ENCODE data around the gene IL20RA. TPM values are rescaled to one million over a fixed set of nuclear protein-coding genes. Genes with fewer than 3 reads are reported as not detected.
"Not testable (repeated sequence)": the region's sequence is repeated elsewhere in the genome, so short reads cannot be mapped to it uniquely, and the experiment has no call there.

IL20RA gene
- polyA plus RNA-seq, 1 donor (not counting 4 experiments of a cell fraction or from before 2014, with no cell fraction given), result 1.5 TPM

- FAIRE-seq, result no peak
- no peaks in the 10 kb centered on the region for H3K9me1 ChIP-seq (ENCODE audit: control insufficient read depth, extremely low read depth, insufficient read depth, low read length)
- dilution Hi-C loops (cut with MboI; ENCODE audit: extremely low pct_ligation_motif_present, low sequenced_read_pairs), result no loop called here
- no peaks in the 10 kb centered on the region for H3K36me3 ChIP-seq (ENCODE audit: control insufficient read depth in 2 of 2, extremely low read depth in 1 of 2, insufficient read depth in 2 of 2, low read length in 2 of 2)
- H3K4me1 ChIP-seq (ENCODE audit: control insufficient read depth, extremely low read depth, insufficient read depth, low read length), result no peaks in the 10 kb centered on the region
- no peaks in the 10 kb centered on the region for H3K79me2 ChIP-seq (ENCODE audit: control insufficient read depth, insufficient read depth, low read length)
- H3K9ac ChIP-seq (ENCODE audit: control insufficient read depth, extremely low read depth, insufficient read depth, low read length), result no peak overlapping the region
- TF ChIP-seq EZH2 (IDR thresholded peaks at IDR 0.05; ENCODE audit: low read length) (no peak), CTCF (optimal IDR thresholded peaks at IDR 0.05 in 1 of 3, IDR thresholded peaks at IDR 0.05 in 1 of 3, conservative IDR thresholded peaks at IDR 0.05 in 1 of 3; ENCODE audit: extremely low read depth in 1 of 3, insufficient read depth in 2 of 3, low read length in 3 of 3) (no peak)
- DNase-seq (ENCODE audit: low read depth, low spot score), result no peak
- no peak overlapping the region for H2AFZ ChIP-seq (ENCODE audit: control insufficient read depth, low read length)
- no peak overlapping the region for H3K4me3 ChIP-seq (ENCODE audit: control insufficient read depth in 2 of 3, extremely low read depth in 1 of 3, insufficient read depth in 2 of 3, low read depth in 1 of 3, low read length in 3 of 3)
- no peak overlapping the region for H3K27ac ChIP-seq (ENCODE audit: control insufficient read depth, insufficient read depth, low read length)
- no peak overlapping the region for H3K4me2 ChIP-seq (ENCODE audit: control insufficient read depth, extremely low read depth, insufficient read depth, low read depth, low read length)
- H3K9me3 ChIP-seq (ENCODE audit: control insufficient read depth, low read depth, low read length), result no peaks in the 10 kb centered on the region
- H3K27me3 ChIP-seq (ENCODE audit: control insufficient read depth, extremely low read depth, insufficient read depth, low read length), result no peaks in the 10 kb centered on the region
- H4K20me1 ChIP-seq (ENCODE audit: control insufficient read depth, extremely low read depth, insufficient read depth, low read length), result no peaks in the 10 kb centered on the region
Measured at GRCh38 chr6:136960781-136961180, 84.0 kb downstream of the IL20RA start.

- H2AFZ ChIP-seq (ENCODE audit: control insufficient read depth, low read length); H3K27me3 ChIP-seq (ENCODE audit: control insufficient read depth, extremely low read depth, insufficient read depth, low read length); H3K4me3 ChIP-seq (ENCODE audit: control insufficient read depth in 2 of 3, extremely low read depth in 1 of 3, insufficient read depth in 2 of 3, low read depth in 1 of 3, low read length in 3 of 3); H3K4me1 ChIP-seq (ENCODE audit: control insufficient read depth, extremely low read depth, insufficient read depth, low read length); DNase-seq (ENCODE audit: low read depth, low spot score); H3K36me3 ChIP-seq (ENCODE audit: control insufficient read depth in 2 of 2, extremely low read depth in 1 of 2, insufficient read depth in 2 of 2, low read length in 2 of 2); H4K20me1 ChIP-seq (ENCODE audit: control insufficient read depth, extremely low read depth, insufficient read depth, low read length); H3K27ac ChIP-seq (ENCODE audit: control insufficient read depth, insufficient read depth, low read length); H3K79me2 ChIP-seq (ENCODE audit: control insufficient read depth, insufficient read depth, low read length); dilution Hi-C loops (cut with MboI; ENCODE audit: extremely low pct_ligation_motif_present, low sequenced_read_pairs); H3K9ac ChIP-seq (ENCODE audit: control insufficient read depth, extremely low read depth, insufficient read depth, low read length); H3K4me2 ChIP-seq (ENCODE audit: control insufficient read depth, extremely low read depth, insufficient read depth, low read depth, low read length); FAIRE-seq; H3K9me3 ChIP-seq (ENCODE audit: control insufficient read depth, low read depth, low read length); H3K9me1 ChIP-seq (ENCODE audit: control insufficient read depth, extremely low read depth, insufficient read depth, low read length): not testable (repeated sequence)
Measured at GRCh38 chr6:136959935-136960334, 84.8 kb downstream of the IL20RA start.

GRCh38 chr6:136959471-136959891, 85.3 kb downstream of the IL20RA start:
- Histone ChIP-seq H3K9me3 (ENCODE audit: control insufficient read depth, low read depth, low read length) (no peaks in the 10 kb centered on the region), H3K36me3 (ENCODE audit: control insufficient read depth in 2 of 2, extremely low read depth in 1 of 2, insufficient read depth in 2 of 2, low read length in 2 of 2) (no peaks in the 10 kb centered on the region), H3K27me3 (ENCODE audit: control insufficient read depth, extremely low read depth, insufficient read depth, low read length) (no peaks in the 10 kb centered on the region), H4K20me1 (ENCODE audit: control insufficient read depth, extremely low read depth, insufficient read depth, low read length) (no peaks in the 10 kb centered on the region), H3K79me2 (ENCODE audit: control insufficient read depth, insufficient read depth, low read length) (no peaks in the 10 kb centered on the region), H2AFZ (ENCODE audit: control insufficient read depth, low read length) (no peak overlapping the region), H3K4me1 (ENCODE audit: control insufficient read depth, extremely low read depth, insufficient read depth, low read length) (no peaks in the 10 kb centered on the region), H3K4me3 (ENCODE audit: control insufficient read depth in 2 of 3, extremely low read depth in 1 of 3, insufficient read depth in 2 of 3, low read depth in 1 of 3, low read length in 3 of 3) (no peak overlapping the region), H3K9ac (ENCODE audit: control insufficient read depth, extremely low read depth, insufficient read depth, low read length) (no peak overlapping the region), H3K4me2 (ENCODE audit: control insufficient read depth, extremely low read depth, insufficient read depth, low read depth, low read length) (no peak overlapping the region), H3K9me1 (ENCODE audit: control insufficient read depth, extremely low read depth, insufficient read depth, low read length) (no peaks in the 10 kb centered on the region), H3K27ac (ENCODE audit: control insufficient read depth, insufficient read depth, low read length) (no peak overlapping the region)
- dilution Hi-C loops (cut with MboI; ENCODE audit: extremely low pct_ligation_motif_present, low sequenced_read_pairs), result no loop called here
- no peak for DNase-seq (ENCODE audit: low read depth, low spot score)
- FAIRE-seq, result no peak
- TF ChIP-seq CTCF (optimal IDR thresholded peaks at IDR 0.05 in 1 of 3, IDR thresholded peaks at IDR 0.05 in 1 of 3, conservative IDR thresholded peaks at IDR 0.05 in 1 of 3; ENCODE audit: extremely low read depth in 1 of 3, insufficient read depth in 2 of 3, low read length in 3 of 3), result no peak
- no peak for TF ChIP-seq EZH2 (IDR thresholded peaks at IDR 0.05; ENCODE audit: low read length)
